ENCODE data around the gene MAP4. TPM values are rescaled to one million over a fixed set of nuclear protein-coding genes. Genes with fewer than 3 reads are reported as not detected.

The MAP4 gene
- total RNA-seq, 1 donor from 2014 or later: 275 TPM

DNA sequence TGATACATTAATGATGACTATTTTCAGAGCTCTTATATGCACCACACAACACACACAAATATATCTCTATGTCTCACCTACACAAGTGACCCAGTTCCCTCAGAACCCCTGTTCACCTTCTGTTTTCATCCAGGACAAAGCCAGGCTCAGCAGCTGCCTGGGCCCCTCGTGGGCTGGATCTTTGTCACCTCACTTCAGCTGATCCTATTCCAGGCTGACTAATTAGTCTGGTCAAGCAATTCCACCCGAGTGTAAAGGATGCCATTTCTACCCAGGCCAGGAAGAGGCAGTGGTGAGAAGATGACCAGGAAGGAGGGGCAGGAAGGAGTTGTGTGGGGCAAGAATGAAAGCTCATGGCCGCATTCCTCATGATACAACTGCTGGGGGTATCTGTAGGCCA is 151.0 kb downstream of the MAP4 start:
- Mint-ChIP-seq H3K27me3 (ENCODE audit: unreplicated experiment) (no peaks in the 10 kb centered on the region), H3K4me1 (ENCODE audit: unreplicated experiment) (no peaks in the 10 kb centered on the region), H3K9me3 (ENCODE audit: unreplicated experiment) (no peaks in the 10 kb centered on the region), H3K36me3 (ENCODE audit: unreplicated experiment) (peaks cover 28% of the 10 kb centered on the region), H3K27ac (ENCODE audit: unreplicated experiment) (no peak overlapping the region), H3K4me3 (ENCODE audit: unreplicated experiment) (no peak overlapping the region)
- no peak for DNase-seq (ENCODE audit: extremely low spot score, unreplicated experiment)
- TF ChIP-seq CTCF (IDR thresholded peaks at IDR 0.05): peak; percentile 12

DNA sequence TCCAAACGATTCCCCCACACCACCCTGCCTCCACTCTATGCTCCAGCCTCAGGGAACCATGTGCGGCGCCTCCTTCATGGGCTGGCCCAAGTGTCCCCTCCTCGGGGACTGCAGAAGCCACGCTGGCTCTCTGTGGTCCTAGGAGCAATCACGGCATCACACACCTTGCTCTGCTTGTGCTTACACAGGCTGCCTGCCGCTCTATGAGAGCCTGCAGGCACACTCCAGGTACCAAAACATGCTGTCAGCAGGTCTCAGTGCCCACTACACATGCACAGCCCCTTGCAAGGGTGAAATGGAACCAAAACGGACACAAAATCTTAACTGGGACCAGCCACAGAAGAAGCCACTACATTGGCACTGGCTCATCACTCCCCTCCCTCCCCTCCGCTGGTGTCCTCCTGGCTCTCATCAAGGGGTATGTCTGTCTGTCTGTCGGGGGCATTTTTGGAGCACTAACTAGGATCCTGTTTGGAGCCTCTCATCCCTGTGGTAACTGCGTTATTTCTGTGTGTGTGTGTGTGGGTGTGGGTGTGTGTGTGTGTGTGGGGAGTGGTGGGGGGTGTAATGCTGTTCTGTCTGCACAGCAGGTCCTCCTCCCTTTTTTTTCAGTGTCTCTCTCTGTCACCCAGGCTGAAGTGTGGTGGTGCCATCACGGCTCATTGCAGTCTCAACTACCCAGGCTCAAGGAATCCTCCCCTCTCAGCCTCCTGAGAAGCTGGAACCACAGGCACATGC is 152.7 kb downstream of the MAP4 start:
- Mint-ChIP-seq H3K27me3 (ENCODE audit: unreplicated experiment) (no peaks in the 10 kb centered on the region), H3K9me3 (ENCODE audit: unreplicated experiment) (no peaks in the 10 kb centered on the region), H3K27ac (ENCODE audit: unreplicated experiment) (no peak overlapping the region), H3K4me1 (ENCODE audit: unreplicated experiment) (no peaks in the 10 kb centered on the region), H3K4me3 (ENCODE audit: unreplicated experiment) (no peak overlapping the region), H3K36me3 (ENCODE audit: unreplicated experiment) (peaks cover 22% of the 10 kb centered on the region)
- TF ChIP-seq CTCF (IDR thresholded peaks at IDR 0.05): no peak
- no peak for DNase-seq (ENCODE audit: extremely low spot score, unreplicated experiment)

GRCh38 chr3:47859956-47860605 is 156.1 kb downstream of the MAP4 start:
- H3K27me3 Mint-ChIP-seq (ENCODE audit: unreplicated experiment): no peaks in the 10 kb centered on the region
- no peak overlapping the region for H3K27ac Mint-ChIP-seq (ENCODE audit: unreplicated experiment)
- TF ChIP-seq CTCF (IDR thresholded peaks at IDR 0.05): no peak
- no peak for DNase-seq (ENCODE audit: extremely low spot score, unreplicated experiment)
- peaks cover 30% of the 10 kb centered on the region for H3K36me3 Mint-ChIP-seq (ENCODE audit: unreplicated experiment)
- no peaks in the 10 kb centered on the region for H3K4me1 Mint-ChIP-seq (ENCODE audit: unreplicated experiment)
- H3K9me3 Mint-ChIP-seq (ENCODE audit: unreplicated experiment): no peaks in the 10 kb centered on the region
- H3K4me3 Mint-ChIP-seq (ENCODE audit: unreplicated experiment): no peak overlapping the region

DNA sequence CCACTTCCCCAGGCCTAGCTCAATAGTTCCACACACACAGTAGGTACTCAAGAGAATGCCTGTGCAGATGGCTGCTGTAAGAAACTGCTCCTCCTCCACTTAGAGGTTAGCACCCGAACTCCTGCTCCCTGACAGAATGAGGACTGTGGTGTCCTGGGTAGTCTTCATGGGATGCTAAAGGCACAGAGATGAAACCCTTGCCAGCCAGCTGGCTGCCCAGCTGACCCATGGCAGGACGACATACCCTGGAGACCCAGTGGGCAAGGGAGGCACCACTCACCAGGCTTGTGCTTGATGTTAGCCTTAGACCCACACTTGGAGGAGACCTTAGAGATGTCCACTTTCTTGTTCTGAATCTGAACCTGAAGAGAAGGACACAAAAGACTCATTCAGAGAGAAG is 159.1 kb downstream of the MAP4 start:
- DNase-seq (ENCODE audit: extremely low spot score, unreplicated experiment): no peak
- H3K4me1 Mint-ChIP-seq (ENCODE audit: unreplicated experiment): no peaks in the 10 kb centered on the region
- H3K9me3 Mint-ChIP-seq (ENCODE audit: unreplicated experiment): no peaks in the 10 kb centered on the region
- H3K36me3 Mint-ChIP-seq (ENCODE audit: unreplicated experiment): peaks cover 38% of the 10 kb centered on the region
- no peak for TF ChIP-seq CTCF (IDR thresholded peaks at IDR 0.05)
- no peak overlapping the region for H3K27ac Mint-ChIP-seq (ENCODE audit: unreplicated experiment)
- no peaks in the 10 kb centered on the region for H3K27me3 Mint-ChIP-seq (ENCODE audit: unreplicated experiment)
- no peak overlapping the region for H3K4me3 Mint-ChIP-seq (ENCODE audit: unreplicated experiment)

DNA sequence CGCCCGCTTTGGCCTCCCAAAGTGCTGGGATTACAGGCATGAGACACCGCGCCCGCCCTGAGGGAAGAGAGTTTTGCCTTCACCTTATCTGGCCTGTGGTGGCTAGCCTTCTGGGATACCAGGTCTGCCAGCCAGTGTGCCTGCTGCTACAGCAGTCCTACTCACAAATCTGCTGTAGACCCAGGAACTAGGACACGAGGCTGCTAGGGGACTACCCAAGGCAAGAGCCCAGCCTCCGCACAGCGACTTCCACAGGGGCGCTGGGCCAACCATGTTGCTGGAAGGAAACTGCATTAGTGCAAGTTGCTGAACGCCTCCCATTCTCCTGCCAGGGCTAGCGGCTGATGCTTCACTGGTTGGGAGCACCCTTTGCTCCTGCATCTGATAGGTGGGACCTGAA is 159.5 kb downstream of the MAP4 start:
- Mint-ChIP-seq H3K27me3 (ENCODE audit: unreplicated experiment) (no peaks in the 10 kb centered on the region), H3K36me3 (ENCODE audit: unreplicated experiment) (peaks cover 38% of the 10 kb centered on the region), H3K27ac (ENCODE audit: unreplicated experiment) (no peak overlapping the region), H3K9me3 (ENCODE audit: unreplicated experiment) (no peaks in the 10 kb centered on the region), H3K4me3 (ENCODE audit: unreplicated experiment) (no peak overlapping the region), H3K4me1 (ENCODE audit: unreplicated experiment) (no peaks in the 10 kb centered on the region)
- TF ChIP-seq CTCF (IDR thresholded peaks at IDR 0.05): no peak
- DNase-seq (ENCODE audit: extremely low spot score, unreplicated experiment): no peak

All from osteocyte (in vitro differentiated cells).